Stomach smooth muscle (tissue), 2 donors: Measurements from ENCODE around the gene FAIM2.
"Not testable (repeated sequence)": the region's sequence is repeated elsewhere in the genome, so short reads cannot be mapped to it uniquely, and the experiment has no call there.

ENCODE experiments used
- H3K27ac ChIP-seq: one replicate; pipeline ENCODE4 v1.7.0; 2013; ENCODE audit warnings: mild to moderate bottlenecking, low read length, inconsistent platforms
- H3K27me3 ChIP-seq, 2 donors: one replicate each; pipeline ENCODE4 v1.7.0; 2013; ENCODE audit warnings: low read length in 2 of 2; ENCODE audit not compliant: insufficient read depth in 2 of 2, control insufficient read depth in 1 of 2
- H3K36me3 ChIP-seq, 2 donors: one replicate each; pipeline ENCODE4 v1.7.0; 2013; ENCODE audit warnings: low read length in 2 of 2; ENCODE audit not compliant: control insufficient read depth in 2 of 2, insufficient read depth in 2 of 2
- H3K4me1 ChIP-seq: one replicate; pipeline ENCODE4 v1.7.0; 2013; ENCODE audit warnings: low read length; ENCODE audit not compliant: control insufficient read depth, insufficient read depth
- H3K4me3 ChIP-seq, 2 donors: one replicate each; pipeline ENCODE4 v1.7.0; 2013; ENCODE audit warnings: low read length in 2 of 2
- H3K9ac ChIP-seq, 2 donors: one replicate each; pipeline ENCODE4 v1.7.0; 2013; ENCODE audit warnings: low read length in 2 of 2, mild to moderate bottlenecking in 1 of 2
- H3K9me3 ChIP-seq, 2 donors: one replicate each; pipeline ENCODE4 v1.7.0; 2013; ENCODE audit warnings: low read length in 2 of 2; ENCODE audit not compliant: control insufficient read depth in 2 of 2
- donor health status: healthy.
- donor health status: Pancreatic carcinoma.

The FAIM2 gene

DNA sequence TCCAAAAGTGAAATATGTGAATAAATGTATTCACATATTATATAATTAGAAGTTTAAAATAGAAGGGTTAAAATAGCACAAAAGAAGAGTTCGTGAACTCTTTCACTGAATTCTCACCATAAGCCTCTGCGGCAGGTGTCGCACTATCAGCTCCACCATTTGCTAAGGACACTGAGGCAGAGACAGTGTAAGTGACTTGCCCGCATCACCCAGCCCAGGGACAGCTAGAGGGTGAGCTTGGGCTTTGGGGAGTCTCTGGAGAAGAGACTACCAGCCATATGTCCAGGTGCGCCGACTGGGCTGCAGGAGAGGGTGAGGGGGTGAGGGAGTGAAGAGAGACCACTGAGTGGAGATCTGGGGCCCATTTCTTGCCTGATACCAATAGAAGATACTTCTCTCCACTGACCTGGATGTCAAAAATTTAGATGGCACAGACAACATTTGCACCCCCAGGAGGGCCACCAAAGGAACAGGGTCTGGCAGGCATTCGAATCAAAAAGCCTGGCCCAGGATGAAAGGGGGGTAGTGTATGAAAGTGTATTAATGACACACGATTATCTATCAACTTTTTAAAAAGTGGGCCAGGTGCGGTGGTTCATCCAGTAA, 28.5 kb downstream of the FAIM2 start:
- peaks cover 2% of the 10 kb centered on the region for H3K4me1 ChIP-seq
- H3K4me3 ChIP-seq: no peak overlapping the region
- H3K27ac ChIP-seq: no peak overlapping the region
- no peaks in the 10 kb centered on the region for H3K9me3 ChIP-seq
- H3K27me3 ChIP-seq: no peaks in the 10 kb centered on the region
- no peak overlapping the region for H3K9ac ChIP-seq
- H3K36me3 ChIP-seq: no peaks in the 10 kb centered on the region

- Histone ChIP-seq H3K4me3 (no peak overlapping the region), H3K9me3 (no peaks in the 10 kb centered on the region), H3K27me3 (no peaks in the 10 kb centered on the region), H3K4me1 (peaks cover 7% of the 10 kb centered on the region), H3K36me3 (no peaks in the 10 kb centered on the region), H3K9ac (no peak overlapping the region), H3K27ac (no peak overlapping the region)
These were observed 29.4 kb downstream of the FAIM2 start for GRCh38 chr12:49874142-49874897.

DNA sequence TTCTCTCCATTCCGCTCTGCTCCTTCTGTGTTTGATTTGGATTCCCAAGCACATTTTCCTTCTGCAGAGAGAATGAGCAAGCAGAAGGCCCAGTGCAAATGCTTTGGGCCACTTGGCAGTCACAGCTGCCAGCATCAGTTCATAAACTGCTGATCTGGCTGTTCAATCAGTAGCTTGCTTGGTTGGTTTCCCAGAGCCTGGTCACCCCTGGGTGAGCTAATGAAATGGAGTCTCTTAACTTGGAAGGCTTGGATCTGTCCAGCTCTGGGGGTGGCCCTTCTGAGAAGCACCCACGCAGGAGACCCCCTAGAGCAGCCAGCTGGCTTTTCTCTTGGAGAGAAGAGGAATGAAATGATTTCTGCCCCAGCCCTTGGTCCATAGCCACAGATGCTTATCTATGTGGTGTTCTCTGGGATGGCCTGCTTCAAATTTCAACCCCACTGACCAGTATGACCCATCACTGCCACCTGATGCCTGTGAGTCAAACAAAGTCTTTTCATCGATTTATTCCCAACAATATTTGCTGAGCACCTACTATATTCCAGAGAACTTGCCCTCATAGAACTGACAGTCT, 30.3 kb downstream of the FAIM2 start:
- H3K9ac ChIP-seq: no peak overlapping the region
- H3K9me3 ChIP-seq: no peaks in the 10 kb centered on the region
- H3K36me3 ChIP-seq: no peaks in the 10 kb centered on the region
- H3K4me1 ChIP-seq: peaks cover 13% of the 10 kb centered on the region
- no peak overlapping the region for H3K4me3 ChIP-seq
- no peak overlapping the region for H3K27ac ChIP-seq
- no peaks in the 10 kb centered on the region for H3K27me3 ChIP-seq

GRCh38 chr12:49872781-49873181, 30.9 kb downstream of the FAIM2 start:
- no peaks in the 10 kb centered on the region for H3K27me3 ChIP-seq
- H3K9me3 ChIP-seq: no peaks in the 10 kb centered on the region
- H3K4me3 ChIP-seq: no peak overlapping the region
- H3K36me3 ChIP-seq: no peaks in the 10 kb centered on the region
- H3K9ac ChIP-seq: no peak overlapping the region
- H3K27ac ChIP-seq: no peak overlapping the region
- H3K4me1 ChIP-seq: peaks cover 18% of the 10 kb centered on the region

DNA sequence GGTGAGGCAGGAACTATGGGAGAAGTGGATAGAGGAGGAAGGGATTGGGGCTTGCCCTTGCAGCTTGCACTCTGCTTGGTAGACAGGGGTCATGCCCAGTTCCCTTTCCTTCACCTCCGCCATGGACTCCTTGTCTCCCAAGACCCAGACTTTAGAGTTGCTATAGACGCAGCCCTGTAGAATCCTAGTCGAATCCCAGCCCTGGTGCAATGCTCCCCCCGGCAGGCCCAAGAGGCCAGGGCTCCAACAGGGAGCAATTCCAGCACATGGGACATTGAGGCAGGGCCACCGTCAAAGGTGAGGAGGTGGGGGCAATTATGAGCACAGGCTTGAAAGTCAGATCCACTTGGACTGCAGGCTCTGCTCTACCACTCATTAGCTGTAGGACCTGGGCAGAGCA, 31.3 kb downstream of the FAIM2 start:
- Histone ChIP-seq H3K9me3 (no peaks in the 10 kb centered on the region), H3K9ac (no peak overlapping the region), H3K27me3 (no peaks in the 10 kb centered on the region), H3K27ac (no peak overlapping the region), H3K36me3 (no peaks in the 10 kb centered on the region), H3K4me1 (peaks cover 22% of the 10 kb centered on the region), H3K4me3 (no peak overlapping the region)

DNA sequence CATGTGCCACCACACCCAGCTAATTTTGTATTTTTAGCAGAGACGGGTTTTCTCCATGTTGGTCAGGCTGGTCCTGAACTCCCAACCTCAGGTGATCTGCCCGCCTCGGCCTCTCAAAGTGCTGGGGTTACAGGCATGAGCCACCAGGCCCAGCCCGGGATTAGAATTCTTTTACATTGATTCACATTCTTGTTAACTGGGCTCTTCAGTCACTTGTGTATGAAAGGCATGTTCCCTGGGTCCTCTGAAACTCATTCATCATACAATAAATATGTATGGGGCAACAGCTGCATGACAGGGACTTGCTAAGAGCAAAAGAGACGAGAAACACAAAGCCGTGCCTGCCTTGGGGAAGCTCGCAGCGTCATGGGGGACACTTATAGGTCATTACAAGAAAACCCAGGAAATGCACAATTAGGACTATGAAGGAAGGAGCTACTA, 31.9 kb downstream of the FAIM2 start:
- not testable (repeated sequence) for H3K36me3 ChIP-seq, H3K27ac ChIP-seq, H3K9me3 ChIP-seq, H3K4me3 ChIP-seq, H3K27me3 ChIP-seq, H3K9ac ChIP-seq
- peaks cover 24% of the 10 kb centered on the region for H3K4me1 ChIP-seq

- Histone ChIP-seq H3K27me3 (no peaks in the 10 kb centered on the region), H3K36me3 (no peaks in the 10 kb centered on the region), H3K9me3 (no peaks in the 10 kb centered on the region), H3K4me1 (peaks cover 24% of the 10 kb centered on the region), H3K9ac (no peak overlapping the region), H3K27ac (no peak overlapping the region), H3K4me3 (no peak overlapping the region)
These were observed 32.5 kb downstream of the FAIM2 start for GRCh38 chr12:49871263-49871561.

DNA sequence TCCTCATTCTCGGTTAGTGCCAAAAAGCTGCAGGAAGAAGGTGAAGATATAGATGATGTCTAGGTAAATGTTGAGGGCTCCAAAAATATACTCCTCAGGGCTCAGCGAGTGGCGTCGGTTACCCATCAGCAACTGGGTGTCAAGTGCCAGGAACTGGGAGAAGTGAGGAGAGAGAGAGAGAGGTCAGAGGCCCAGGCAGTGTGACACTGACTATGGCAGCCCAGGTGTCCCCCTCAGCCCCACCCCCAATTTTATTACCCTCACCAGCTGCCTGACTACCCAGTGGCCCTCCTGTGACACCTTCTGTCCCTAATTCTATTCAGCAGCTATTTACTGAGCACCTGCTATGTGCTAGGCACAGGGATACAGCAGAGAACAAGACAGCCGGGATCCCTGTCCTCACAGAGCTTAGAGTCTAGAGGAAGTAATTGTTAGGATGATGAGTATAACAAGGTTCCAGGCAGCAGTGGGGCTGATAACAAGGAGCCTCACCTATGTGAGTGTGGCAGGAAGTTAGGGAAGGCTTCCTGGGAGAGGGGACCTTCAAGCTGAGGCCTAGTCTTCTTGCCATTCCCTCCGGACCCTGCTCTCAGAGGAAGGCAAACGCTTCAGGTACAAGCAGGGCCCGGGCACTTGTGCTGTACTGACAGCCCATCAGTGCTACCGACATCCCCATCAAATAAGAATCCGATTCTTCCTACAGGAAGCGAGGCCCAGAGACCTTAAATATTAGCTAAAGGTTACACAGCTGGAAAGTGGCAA, 33.0 kb downstream of the FAIM2 start:
- Histone ChIP-seq H3K4me3 (no peak overlapping the region), H3K4me1 (peaks cover 24% of the 10 kb centered on the region), H3K9me3 (no peaks in the 10 kb centered on the region), H3K27me3 (no peaks in the 10 kb centered on the region), H3K27ac (no peak overlapping the region), H3K9ac (no peak overlapping the region), H3K36me3 (no peaks in the 10 kb centered on the region)

GRCh38 chr12:49869816-49870500, 33.7 kb downstream of the FAIM2 start:
- Histone ChIP-seq H3K36me3 (no peaks in the 10 kb centered on the region), H3K27ac (peak overlapping the region; percentile 18), H3K9me3 (no peaks in the 10 kb centered on the region), H3K9ac (no peak overlapping the region), H3K27me3 (no peaks in the 10 kb centered on the region), H3K4me1 (peaks cover 24% of the 10 kb centered on the region), H3K4me3 (no peak overlapping the region)

DNA sequence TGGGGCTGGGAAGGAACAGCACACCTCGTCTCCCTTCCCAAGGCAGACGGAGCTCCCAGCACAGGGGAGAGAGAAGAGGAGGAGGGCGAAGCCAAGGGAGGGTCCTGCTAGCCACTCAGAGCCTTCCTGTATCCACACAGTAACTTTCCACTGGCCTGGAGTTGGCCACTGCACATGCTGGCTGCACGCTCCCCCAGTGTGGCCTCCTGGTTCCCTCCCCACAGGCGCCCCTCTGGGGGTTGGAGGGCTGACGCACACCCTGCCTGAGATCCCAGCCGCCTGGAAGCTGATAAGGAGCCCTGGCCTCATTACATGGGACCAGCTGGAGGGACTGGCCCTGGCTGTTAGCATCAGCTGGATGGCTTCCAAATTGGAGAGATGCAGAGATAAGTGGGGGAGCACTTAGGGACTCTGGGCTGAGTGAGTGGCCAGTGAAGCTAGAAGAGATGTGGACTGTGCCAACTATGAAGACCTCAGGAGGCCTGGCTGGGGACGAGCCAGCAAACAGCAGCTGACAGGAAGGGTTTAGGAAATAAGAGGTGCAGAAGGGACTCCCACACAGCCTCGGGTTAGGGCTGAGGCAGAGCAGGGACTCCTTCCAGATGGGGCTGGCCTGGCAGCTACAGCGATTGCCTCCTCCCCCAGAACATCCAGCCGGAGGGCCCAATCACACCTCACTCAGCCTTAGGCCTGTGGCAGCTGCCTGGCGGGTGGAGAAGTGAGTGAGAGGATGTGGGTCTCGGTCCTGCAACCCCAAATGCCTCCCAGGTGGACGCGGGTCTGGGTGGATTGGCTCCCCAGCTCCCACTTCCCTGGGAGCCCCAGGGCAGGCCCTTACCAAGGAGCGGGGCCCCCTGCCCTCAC, 34.5 kb downstream of the FAIM2 start:
- Histone ChIP-seq H3K27ac (peak overlapping the region; percentile 18), H3K9ac (no peak overlapping the region), H3K9me3 (no peaks in the 10 kb centered on the region), H3K4me3 (no peak overlapping the region), H3K36me3 (no peaks in the 10 kb centered on the region), H3K27me3 (no peaks in the 10 kb centered on the region), H3K4me1 (peaks cover 22% of the 10 kb centered on the region)
